Right lobe of liver (tissue), 4 donors: ENCODE data around the gene SULT2B1.

ENCODE experiments used
- POLR2A ChIP-seq: fragments of 450-650 bp; IDR thresholded peaks from one replicate; pipeline ENCODE4 v1.6.1; 2017; ENCODE audit warnings: antibody characterized with exemption, mild to moderate bottlenecking
- TF ChIP-seq, protein P1 (sequence below), 4 donors: fragments of 200-600 bp in 3 of 4; fragments of 450-650 bp in 1 of 4; IDR thresholded peaks; one replicate each; pipeline versions ENCODE4 v1.5.1 to v1.8.0; 2016 to 2022; ENCODE audit warnings: antibody characterized with exemption in 4 of 4, mild to moderate bottlenecking in 2 of 4
- donor health status: DM: no; HTN: no; CAD: no.
- donor health status: DM: no; HTN: no; CAD: no.
- donor health status: DM: no; HTN: yes; CAD: no.

DNA sequence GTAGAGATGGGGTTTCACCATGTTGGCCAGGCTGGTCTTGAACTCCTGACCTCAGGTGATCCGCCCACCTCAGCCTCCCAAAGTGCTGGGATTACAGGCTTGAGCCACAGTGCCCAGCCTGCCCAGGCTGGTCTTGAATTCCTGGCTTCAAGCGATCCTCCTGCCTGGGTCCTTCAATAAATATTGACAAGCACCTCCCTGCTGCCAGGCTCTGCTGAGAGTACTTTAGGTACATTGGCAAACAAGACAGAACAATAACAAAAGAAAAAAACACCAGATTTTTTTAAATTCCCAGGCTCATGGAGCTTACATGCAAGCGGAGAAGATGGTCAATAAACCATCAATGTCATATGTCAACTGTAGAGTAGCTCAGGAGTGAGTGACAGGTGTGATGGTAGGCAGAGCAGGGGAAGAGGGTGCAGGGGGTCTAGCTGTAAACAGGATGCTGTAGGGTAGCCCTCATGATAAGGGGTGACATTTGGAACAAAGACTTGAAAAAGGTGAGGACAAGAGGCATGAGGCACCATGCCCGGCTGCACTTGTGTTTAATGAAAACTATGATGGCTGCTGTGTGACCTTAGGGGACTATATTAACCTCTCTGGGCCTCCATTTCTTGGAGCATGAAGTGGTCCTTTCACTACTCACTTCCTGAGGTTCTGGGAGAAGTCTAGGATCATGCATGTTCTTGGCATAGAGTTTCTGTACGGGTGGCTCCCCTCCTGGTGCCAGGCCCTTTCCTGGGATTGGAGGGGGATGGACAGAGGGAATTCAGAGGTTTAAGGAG is 19.6 kb downstream of the SULT2B1 start:
- no peak for TF ChIP-seq POLR2A
- TF ChIP-seq, protein P1, sequence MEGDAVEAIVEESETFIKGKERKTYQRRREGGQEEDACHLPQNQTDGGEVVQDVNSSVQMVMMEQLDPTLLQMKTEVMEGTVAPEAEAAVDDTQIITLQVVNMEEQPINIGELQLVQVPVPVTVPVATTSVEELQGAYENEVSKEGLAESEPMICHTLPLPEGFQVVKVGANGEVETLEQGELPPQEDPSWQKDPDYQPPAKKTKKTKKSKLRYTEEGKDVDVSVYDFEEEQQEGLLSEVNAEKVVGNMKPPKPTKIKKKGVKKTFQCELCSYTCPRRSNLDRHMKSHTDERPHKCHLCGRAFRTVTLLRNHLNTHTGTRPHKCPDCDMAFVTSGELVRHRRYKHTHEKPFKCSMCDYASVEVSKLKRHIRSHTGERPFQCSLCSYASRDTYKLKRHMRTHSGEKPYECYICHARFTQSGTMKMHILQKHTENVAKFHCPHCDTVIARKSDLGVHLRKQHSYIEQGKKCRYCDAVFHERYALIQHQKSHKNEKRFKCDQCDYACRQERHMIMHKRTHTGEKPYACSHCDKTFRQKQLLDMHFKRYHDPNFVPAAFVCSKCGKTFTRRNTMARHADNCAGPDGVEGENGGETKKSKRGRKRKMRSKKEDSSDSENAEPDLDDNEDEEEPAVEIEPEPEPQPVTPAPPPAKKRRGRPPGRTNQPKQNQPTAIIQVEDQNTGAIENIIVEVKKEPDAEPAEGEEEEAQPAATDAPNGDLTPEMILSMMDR (IDR thresholded peaks at IDR 0.05), result no peak
